Liver (tissue), 9 donors: ENCODE data around the gene TMEM141. TPM values are rescaled to one million over a fixed set of nuclear protein-coding genes. Genes with fewer than 3 reads are reported as not detected.
A peak's percentile ranks its signal among the peaks of the same experiment; 100 is the strongest.
"Not testable (repeated sequence)": the region's sequence is repeated elsewhere in the genome, so short reads cannot be mapped to it uniquely, and the experiment has no call there.

ENCODE experiments used
- DNase-seq: peaks from one replicate; pipeline ENCODE4 v3.0.0-alpha.2; 2017; ENCODE audit warnings: low spot score
- H3K27ac ChIP-seq, 2 donors: one replicate each; pipeline ENCODE4 v1.7.0; 2013; ENCODE audit warnings: inconsistent platforms in 2 of 2, low read length in 2 of 2, control low read depth in 1 of 2, low read depth in 1 of 2, mild to moderate bottlenecking in 1 of 2
- H3K27me3 ChIP-seq, 4 donors: one replicate each; pipeline versions ENCODE4 v1.6.1 to v1.7.0; 2013; ENCODE audit warnings: low read length in 3 of 4, inconsistent platforms in 1 of 4, mild to moderate bottlenecking in 1 of 4, moderate library complexity in 1 of 4; ENCODE audit not compliant: control insufficient read depth in 4 of 4, insufficient read depth in 4 of 4
- H3K36me3 ChIP-seq, 4 donors: one replicate each; pipeline versions ENCODE4 v1.6.1 to v1.7.0; 2013; ENCODE audit warnings: low read length in 3 of 4, mild to moderate bottlenecking in 3 of 4, low read depth in 1 of 4, moderate library complexity in 1 of 4; ENCODE audit not compliant: control insufficient read depth in 4 of 4, insufficient read depth in 3 of 4
- H3K4me1 ChIP-seq, 4 donors: one replicate each; pipeline versions ENCODE4 v1.6.1 to v1.7.0; 2013; ENCODE audit warnings: low read length in 3 of 4, mild to moderate bottlenecking in 3 of 4, moderate library complexity in 1 of 4; ENCODE audit not compliant: control insufficient read depth in 4 of 4, insufficient read depth in 4 of 4
- H3K4me3 ChIP-seq, 3 donors: one replicate each; pipeline versions ENCODE4 v1.6.1 to v1.7.0; 2013; ENCODE audit warnings: low read length in 3 of 3, control low read depth in 1 of 3, low read depth in 1 of 3, mild to moderate bottlenecking in 1 of 3
- H3K9ac ChIP-seq, 2 donors: one replicate each; pipeline ENCODE4 v1.7.0; 2013; ENCODE audit warnings: low read length in 2 of 2, mild to moderate bottlenecking in 2 of 2, moderate library complexity in 2 of 2, control low read depth in 1 of 2, low read depth in 1 of 2
- H3K9me3 ChIP-seq, 4 donors: one replicate each; pipeline versions ENCODE4 v1.6.1 to v1.7.0; 2013; ENCODE audit warnings: low read length in 3 of 4; ENCODE audit not compliant: control insufficient read depth in 4 of 4
- EGR1 ChIP-seq, 2 donors: IDR thresholded peaks; 2 replicates each; pipeline ENCODE4 v1.6.1; 2016 to 2018; ENCODE audit warnings: antibody characterized with exemption in 2 of 2, low read depth in 2 of 2
- FOXA1 ChIP-seq: IDR thresholded peaks from 2 replicates; pipeline ENCODE4 v1.6.1; 2016; ENCODE audit warnings: antibody characterized with exemption
- FOXA2 ChIP-seq: IDR thresholded peaks from 2 replicates; pipeline ENCODE4 v1.6.1; 2016; ENCODE audit warnings: antibody characterized with exemption
- GABPA ChIP-seq, 2 donors: IDR thresholded peaks in 1 of 2; conservative IDR thresholded peaks in 1 of 2; 2 replicates each; pipeline ENCODE4 v1.6.1; 2016; ENCODE audit warnings: antibody characterized with exemption in 2 of 2, mild to moderate bottlenecking in 1 of 2, moderate library complexity in 1 of 2
- HNF4A ChIP-seq, 2 donors: conservative IDR thresholded peaks; 2 replicates each; pipeline ENCODE4 v1.6.1; 2016; ENCODE audit warnings: antibody characterized with exemption in 2 of 2, mild to moderate bottlenecking in 2 of 2
- HNF4G ChIP-seq: IDR thresholded peaks from 2 replicates; pipeline ENCODE4 v1.6.1; 2016; ENCODE audit warnings: antibody characterized with exemption
- NR2F2 ChIP-seq: IDR thresholded peaks from 2 replicates; pipeline ENCODE4 v1.6.1; 2016; ENCODE audit warnings: antibody characterized with exemption
- RAD21 ChIP-seq, 2 donors: IDR thresholded peaks; 2 replicates each; pipeline ENCODE4 v1.6.1; 2016; ENCODE audit warnings: antibody characterized with exemption in 2 of 2, mild to moderate bottlenecking in 2 of 2
- RXRA ChIP-seq, 2 donors: IDR thresholded peaks; 2 replicates each; pipeline ENCODE4 v1.6.1; 2017 to 2018; ENCODE audit warnings: antibody characterized with exemption in 2 of 2, mild to moderate bottlenecking in 1 of 2
- SP1 ChIP-seq: IDR thresholded peaks from 2 replicates; pipeline ENCODE4 v1.6.1; 2018; ENCODE audit warnings: antibody characterized with exemption, mild to moderate bottlenecking
- TAF1 ChIP-seq: conservative IDR thresholded peaks from 2 replicates; pipeline ENCODE4 v1.6.1; 2016; ENCODE audit warnings: antibody characterized with exemption, mild to moderate bottlenecking
- YY1 ChIP-seq: IDR thresholded peaks from 2 replicates; pipeline ENCODE4 v1.6.1; 2016; ENCODE audit warnings: antibody characterized with exemption, mild to moderate bottlenecking
- WGBS: extraction: QIAGEN DNeasy Blood & Tissue Kit; methylation state at CpG from one replicate; pipeline ENCODE4 v1.1.7; 2013; 5-methylcytosine and 5-hydroxymethylcytosine counted together
- polyA plus RNA-seq, 2 donors: library from polyadenylated mRNA; stranded (reverse) in 1 of 2; unstranded in 1 of 2; fragments of 200-250 nt in 1 of 2; fragments of >200 nt in 1 of 2; fragmentation: Nextera tagmentation in 1 of 2; extraction: Ambion mirVana in 1 of 2; gene quantifications; one replicate each; pipeline versions ENCODE4 v1.2.1 to v1.2.3, GENCODE V29; 2013 to 2015
- total RNA-seq, 2 donors: library from RNA; depleted of rRNA; stranded (reverse); fragments of >200 nt; gene quantifications; one replicate each; pipeline ENCODE4 v1.2.3, GENCODE V29; 2014
- TF ChIP-seq, protein P1 (sequence below): IDR thresholded peaks from 2 replicates; pipeline ENCODE4 v1.6.1; 2016; ENCODE audit warnings: antibody characterized with exemption
- TF ChIP-seq, protein P2 (sequence below): IDR thresholded peaks from 2 replicates; pipeline ENCODE4 v1.6.1; 2016; ENCODE audit warnings: antibody characterized with exemption
- TF ChIP-seq, protein P3 (sequence below): IDR thresholded peaks from 2 replicates; pipeline ENCODE4 v1.6.1; 2016; ENCODE audit warnings: antibody characterized with exemption
- TF ChIP-seq, protein P4 (sequence below): IDR thresholded peaks from 2 replicates; pipeline ENCODE4 v1.6.1; 2016; ENCODE audit warnings: antibody characterized with exemption, mild to moderate bottlenecking
- TF ChIP-seq, protein P5 (sequence below): fragments of 150-350 bp; IDR thresholded peaks from 2 replicates; pipeline ENCODE4 v1.5.1; 2017; ENCODE audit warnings: improper control_type of control experiment, low read depth, low read length; ENCODE audit not compliant: missing input control
- donor health status: healthy.
- donor health status: healthy.
- donor health status: healthy.
- donor health status: healthy.
- donor health status: healthy.

TMEM141 gene
- total and polyA plus RNA-seq, 4 donors: 32.2 to 74.7 (median 66.2) TPM

DNA sequence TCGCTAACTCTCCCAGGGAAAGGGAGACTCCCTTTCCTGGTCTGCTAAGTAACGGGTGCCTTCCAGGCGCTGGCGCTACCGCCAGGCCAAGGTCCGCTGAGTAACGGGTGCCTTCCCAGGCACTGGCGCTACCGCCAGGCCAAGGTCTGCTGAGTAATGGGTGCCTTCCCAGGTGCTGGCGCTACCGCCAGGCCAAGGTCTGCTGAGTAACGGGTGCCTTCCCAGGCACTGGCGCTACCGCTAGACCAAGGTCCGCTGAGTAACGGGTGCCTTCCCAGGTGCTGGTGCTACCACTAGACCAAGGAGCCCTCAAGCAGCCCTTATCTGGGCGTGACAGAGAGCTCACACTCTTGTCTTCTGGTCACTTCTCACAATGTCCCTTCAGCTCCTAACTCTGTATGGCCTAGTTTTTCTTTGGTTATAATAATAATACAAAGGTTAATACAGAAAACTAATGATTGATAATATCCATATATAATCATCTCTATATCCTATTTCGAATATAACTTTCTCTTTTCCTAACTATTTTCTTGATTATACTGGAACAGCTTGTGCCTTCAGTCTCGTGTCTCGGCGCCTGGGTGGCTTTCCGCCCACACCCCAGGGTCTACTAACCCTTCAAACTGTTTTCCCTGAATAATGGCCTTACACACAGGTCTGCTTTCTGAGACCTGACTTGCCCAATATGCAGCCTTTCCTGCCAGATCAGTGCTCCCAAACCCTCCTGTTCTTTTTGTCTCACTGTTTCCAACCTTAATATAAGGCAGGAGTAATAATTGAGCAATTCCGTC is 5.4 kb upstream of the TMEM141 start:
- not testable (repeated sequence) for H3K9ac ChIP-seq, H3K9me3 ChIP-seq, H3K4me3 ChIP-seq, H3K27me3 ChIP-seq, H3K36me3 ChIP-seq, DNase-seq, H3K27ac ChIP-seq
- TF ChIP-seq HNF4A (conservative IDR thresholded peaks at IDR 0.05): peak; percentile 35 to 62
- WGBS: 69% methylated on average over 23 of the region's 23 CpGs
- peaks cover 0 to 46% (median 41%) of the 10 kb centered on the region in 4 donors for H3K4me1 ChIP-seq

DNA sequence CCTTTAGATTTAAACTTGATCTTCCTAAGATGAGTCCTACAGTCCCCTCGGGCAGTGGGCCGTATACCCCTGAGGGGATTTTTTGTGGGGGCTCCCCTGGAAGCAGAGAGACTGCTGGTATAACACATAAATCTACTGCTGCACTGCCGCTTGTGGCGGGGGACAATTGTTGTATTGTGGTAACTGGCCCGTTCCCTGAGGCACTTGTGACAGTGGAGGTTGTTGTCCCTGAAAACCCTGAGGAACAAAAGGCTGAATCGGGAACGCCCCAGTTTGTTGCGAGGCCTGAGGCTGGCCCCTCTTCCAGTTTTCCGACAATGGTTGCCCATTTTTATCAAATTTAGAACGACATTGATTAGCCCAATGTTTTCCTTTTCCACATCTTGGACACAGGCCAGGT is 4.7 kb upstream of the TMEM141 start:
- WGBS: 44% methylated on average over 10 of the region's 10 CpGs
- no peak for DNase-seq
- Histone ChIP-seq H3K9ac (no peak overlapping the region), H3K27me3 (no peaks in the 10 kb centered on the region), H3K4me1 (peaks cover 0 to 47% (median 42%) of the 10 kb centered on the region in 4 donors), H3K4me3 (no peak overlapping the region), H3K36me3 (no peaks in the 10 kb centered on the region), H3K9me3 (no peaks in the 10 kb centered on the region), H3K27ac (no peak overlapping the region)
- TF ChIP-seq, protein P1, sequence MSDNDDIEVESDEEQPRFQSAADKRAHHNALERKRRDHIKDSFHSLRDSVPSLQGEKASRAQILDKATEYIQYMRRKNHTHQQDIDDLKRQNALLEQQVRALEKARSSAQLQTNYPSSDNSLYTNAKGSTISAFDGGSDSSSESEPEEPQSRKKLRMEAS: no peak
- TF ChIP-seq HNF4G (no peak), TAF1 (no peak), EGR1 (IDR thresholded peaks at IDR 0.05; ENCODE audit: low read depth in 2 of 2) (no peak), NR2F2 (no peak), GABPA (IDR thresholded peaks at IDR 0.05 in 1 of 2, conservative IDR thresholded peaks at IDR 0.05 in 1 of 2) (no peak), YY1 (no peak), FOXA1 (no peak), SP1 (no peak), RAD21 (IDR thresholded peaks at IDR 0.05) (no peak), FOXA2 (no peak), RXRA (IDR thresholded peaks at IDR 0.05) (no peak)
- TF ChIP-seq, protein P2, sequence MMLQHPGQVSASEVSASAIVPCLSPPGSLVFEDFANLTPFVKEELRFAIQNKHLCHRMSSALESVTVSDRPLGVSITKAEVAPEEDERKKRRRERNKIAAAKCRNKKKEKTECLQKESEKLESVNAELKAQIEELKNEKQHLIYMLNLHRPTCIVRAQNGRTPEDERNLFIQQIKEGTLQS: no peak
- TF ChIP-seq, protein P3, sequence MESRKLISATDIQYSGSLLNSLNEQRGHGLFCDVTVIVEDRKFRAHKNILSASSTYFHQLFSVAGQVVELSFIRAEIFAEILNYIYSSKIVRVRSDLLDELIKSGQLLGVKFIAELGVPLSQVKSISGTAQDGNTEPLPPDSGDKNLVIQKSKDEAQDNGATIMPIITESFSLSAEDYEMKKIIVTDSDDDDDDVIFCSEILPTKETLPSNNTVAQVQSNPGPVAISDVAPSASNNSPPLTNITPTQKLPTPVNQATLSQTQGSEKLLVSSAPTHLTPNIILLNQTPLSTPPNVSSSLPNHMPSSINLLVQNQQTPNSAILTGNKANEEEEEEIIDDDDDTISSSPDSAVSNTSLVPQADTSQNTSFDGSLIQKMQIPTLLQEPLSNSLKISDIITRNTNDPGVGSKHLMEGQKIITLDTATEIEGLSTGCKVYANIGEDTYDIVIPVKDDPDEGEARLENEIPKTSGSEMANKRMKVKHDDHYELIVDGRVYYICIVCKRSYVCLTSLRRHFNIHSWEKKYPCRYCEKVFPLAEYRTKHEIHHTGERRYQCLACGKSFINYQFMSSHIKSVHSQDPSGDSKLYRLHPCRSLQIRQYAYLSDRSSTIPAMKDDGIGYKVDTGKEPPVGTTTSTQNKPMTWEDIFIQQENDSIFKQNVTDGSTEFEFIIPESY: no peak
- TF ChIP-seq, protein P4, sequence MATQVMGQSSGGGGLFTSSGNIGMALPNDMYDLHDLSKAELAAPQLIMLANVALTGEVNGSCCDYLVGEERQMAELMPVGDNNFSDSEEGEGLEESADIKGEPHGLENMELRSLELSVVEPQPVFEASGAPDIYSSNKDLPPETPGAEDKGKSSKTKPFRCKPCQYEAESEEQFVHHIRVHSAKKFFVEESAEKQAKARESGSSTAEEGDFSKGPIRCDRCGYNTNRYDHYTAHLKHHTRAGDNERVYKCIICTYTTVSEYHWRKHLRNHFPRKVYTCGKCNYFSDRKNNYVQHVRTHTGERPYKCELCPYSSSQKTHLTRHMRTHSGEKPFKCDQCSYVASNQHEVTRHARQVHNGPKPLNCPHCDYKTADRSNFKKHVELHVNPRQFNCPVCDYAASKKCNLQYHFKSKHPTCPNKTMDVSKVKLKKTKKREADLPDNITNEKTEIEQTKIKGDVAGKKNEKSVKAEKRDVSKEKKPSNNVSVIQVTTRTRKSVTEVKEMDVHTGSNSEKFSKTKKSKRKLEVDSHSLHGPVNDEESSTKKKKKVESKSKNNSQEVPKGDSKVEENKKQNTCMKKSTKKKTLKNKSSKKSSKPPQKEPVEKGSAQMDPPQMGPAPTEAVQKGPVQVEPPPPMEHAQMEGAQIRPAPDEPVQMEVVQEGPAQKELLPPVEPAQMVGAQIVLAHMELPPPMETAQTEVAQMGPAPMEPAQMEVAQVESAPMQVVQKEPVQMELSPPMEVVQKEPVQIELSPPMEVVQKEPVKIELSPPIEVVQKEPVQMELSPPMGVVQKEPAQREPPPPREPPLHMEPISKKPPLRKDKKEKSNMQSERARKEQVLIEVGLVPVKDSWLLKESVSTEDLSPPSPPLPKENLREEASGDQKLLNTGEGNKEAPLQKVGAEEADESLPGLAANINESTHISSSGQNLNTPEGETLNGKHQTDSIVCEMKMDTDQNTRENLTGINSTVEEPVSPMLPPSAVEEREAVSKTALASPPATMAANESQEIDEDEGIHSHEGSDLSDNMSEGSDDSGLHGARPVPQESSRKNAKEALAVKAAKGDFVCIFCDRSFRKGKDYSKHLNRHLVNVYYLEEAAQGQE: no peak
- TF ChIP-seq, protein P5, sequence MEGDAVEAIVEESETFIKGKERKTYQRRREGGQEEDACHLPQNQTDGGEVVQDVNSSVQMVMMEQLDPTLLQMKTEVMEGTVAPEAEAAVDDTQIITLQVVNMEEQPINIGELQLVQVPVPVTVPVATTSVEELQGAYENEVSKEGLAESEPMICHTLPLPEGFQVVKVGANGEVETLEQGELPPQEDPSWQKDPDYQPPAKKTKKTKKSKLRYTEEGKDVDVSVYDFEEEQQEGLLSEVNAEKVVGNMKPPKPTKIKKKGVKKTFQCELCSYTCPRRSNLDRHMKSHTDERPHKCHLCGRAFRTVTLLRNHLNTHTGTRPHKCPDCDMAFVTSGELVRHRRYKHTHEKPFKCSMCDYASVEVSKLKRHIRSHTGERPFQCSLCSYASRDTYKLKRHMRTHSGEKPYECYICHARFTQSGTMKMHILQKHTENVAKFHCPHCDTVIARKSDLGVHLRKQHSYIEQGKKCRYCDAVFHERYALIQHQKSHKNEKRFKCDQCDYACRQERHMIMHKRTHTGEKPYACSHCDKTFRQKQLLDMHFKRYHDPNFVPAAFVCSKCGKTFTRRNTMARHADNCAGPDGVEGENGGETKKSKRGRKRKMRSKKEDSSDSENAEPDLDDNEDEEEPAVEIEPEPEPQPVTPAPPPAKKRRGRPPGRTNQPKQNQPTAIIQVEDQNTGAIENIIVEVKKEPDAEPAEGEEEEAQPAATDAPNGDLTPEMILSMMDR: no peak

DNA sequence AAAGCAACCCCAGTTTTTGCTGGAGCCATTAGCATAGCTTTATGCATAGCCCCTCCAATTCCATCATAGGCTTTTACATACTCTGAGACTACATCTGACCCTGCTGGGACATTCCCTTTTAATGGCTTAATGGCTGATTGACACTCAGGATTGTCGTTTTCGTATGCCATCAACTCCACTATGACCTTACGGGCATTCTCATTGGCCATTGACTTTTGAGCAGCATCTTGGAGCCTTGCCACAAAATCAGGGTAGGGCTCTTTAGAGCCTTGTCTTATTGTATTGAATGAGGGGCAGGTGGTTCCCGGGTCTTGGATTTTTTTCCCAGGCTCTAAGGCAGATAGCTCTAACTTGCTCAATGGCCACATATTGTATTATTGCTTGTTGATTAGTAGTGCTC is 4.2 kb upstream of the TMEM141 start:
- H3K36me3 ChIP-seq, H3K9ac ChIP-seq, H3K27ac ChIP-seq, H3K9me3 ChIP-seq, H3K4me3 ChIP-seq, DNase-seq, H3K27me3 ChIP-seq: not testable (repeated sequence)
- WGBS: 18% methylated on average over 4 of the region's 4 CpGs
- H3K4me1 ChIP-seq: peaks cover 4 to 53% (median 46%) of the 10 kb centered on the region in 4 donors
